ENCODE measurements around the gene SLIRP.
A peak's percentile ranks its signal among the peaks of the same experiment; 100 is the strongest.
"Not testable (repeated sequence)": the region's sequence is repeated elsewhere in the genome, so short reads cannot be mapped to it uniquely, and the experiment has no call there.

The SLIRP gene

DNA sequence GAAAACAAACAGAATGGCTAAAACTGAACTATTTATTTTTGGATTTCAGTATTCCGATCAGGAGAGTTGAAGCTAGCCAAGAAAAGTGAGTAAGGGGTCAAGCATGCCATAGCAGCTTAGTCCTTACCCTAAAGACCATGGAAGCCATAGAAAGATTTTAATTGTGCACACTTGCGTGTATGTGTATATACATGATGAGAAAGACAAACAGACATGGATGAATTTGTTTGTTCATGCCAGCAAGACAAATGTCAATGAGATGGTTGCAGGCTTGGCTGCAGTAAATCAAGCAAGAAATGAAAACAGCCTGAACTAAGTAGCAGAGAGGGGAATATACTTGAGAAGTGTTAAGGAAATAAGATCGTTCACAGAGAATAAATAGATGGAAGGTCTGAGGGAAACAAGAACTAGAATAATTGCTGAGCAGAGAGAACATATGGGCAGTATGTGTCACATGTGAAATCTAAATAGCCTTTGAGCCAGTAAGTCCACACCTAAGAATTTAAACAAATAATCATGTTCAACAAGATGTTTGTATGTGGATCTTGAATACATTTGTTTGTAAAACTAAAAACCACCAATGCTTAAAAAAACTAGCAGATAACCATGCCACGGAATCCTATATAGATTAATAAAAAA, 38.3 kb downstream of the SLIRP start:
- no peak for DNase-seq (ENCODE audit: low spot score)

- DNase-seq (ENCODE audit: low spot score) = not testable (repeated sequence)
Observed at GRCh38 chr14:77747425-77747824, 39.5 kb downstream of the SLIRP start.

DNA sequence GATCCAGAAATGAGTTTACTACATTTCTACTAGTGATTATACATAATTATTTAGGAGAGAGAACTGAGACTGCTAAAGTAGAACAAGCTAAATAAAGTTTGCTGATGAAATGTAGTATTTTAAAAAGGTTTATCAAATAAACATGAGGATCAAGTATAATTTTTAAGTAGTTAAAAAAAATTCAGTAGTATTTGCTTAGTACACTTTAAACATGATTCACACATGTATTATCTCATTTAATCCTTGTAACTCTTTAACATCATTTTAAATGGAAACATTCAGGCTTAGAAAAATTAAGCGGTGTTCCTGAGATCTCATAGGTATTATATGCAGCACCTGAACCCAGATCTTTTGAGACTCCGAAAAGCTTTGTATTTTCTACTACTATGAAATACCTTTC, 44.4 kb downstream of the SLIRP start:
- no peak for DNase-seq (ENCODE audit: low spot score)

DNA sequence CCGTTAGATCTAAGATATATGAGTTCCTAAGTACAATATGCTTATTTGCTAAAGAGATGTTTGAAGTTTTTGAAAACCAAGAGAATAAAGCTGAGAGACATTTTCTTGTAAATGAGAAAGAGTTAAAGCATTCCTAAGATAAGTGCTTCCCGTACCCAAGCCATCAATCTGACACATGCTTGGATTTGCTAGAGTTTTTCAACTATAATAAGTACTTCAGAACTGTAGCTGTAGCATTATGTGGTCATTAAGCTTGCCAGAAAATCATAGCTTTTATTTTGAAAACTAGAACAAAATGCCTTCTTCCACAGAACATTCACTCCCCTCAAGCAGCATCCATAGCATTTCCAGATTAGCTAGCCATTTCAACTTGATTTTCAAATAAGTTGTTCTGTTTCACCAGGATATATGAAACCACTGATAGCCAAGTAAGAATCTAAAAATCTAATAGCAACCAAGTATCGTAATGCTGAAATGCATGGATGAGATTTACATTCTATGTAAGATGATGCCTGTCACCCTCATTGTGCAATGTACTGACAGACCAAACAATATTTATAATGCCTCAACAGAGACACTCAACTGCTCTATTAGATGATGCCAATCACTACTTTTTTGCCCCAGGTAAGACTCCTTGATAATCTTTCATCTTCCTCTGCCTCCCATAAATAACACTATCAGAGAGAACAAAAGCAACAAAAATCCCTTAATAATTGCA, 45.1 kb downstream of the SLIRP start:
- DNase-seq (ENCODE audit: low spot score) = no peak

GRCh38 chr14:77760381-77761204, 52.7 kb downstream of the SLIRP start, which contains the start of gene SNW1:
SNW1 (minus strand) TSS chr14:77761156; CDS start chr14:77761127, 29 bp downstream.
- peak; percentile 97 for DNase-seq (ENCODE audit: low spot score)

DNA sequence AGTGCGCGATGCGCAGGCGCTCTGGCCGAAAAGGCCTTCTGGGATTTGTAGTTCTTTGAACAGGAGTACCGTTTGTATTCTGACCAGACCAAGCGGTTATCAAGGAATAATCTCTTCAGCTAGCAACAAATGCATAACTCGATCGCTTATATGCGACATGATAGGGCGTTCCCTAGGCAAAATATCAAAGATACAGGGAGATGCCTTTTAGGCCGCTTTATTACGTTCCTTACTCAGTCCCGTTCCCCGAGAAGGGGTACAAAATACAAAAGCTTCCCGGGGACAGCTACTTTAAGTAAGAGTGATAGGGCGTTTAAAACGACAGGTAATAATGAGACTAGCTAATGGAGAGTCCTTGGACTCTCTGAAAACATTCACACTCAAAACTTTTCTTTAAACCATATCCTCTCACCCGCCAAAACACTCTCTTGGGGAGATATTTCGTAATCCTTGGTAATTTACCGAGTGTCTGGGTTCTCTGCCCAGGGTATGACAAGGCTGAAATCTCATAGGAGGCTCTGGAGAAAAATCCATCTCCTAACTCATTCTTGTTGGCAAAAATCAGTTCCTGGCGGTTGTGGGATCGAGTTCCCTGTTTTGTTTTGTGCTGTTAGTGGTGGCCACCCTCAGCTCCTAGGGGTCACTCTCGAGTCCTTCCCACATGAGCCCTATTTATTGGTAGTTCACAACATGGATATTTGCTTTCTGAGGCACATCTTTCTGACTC, 53.5 kb downstream of the SLIRP start:
- DNase-seq (ENCODE audit: low spot score) = peak; percentile 66

GRCh38 chr14:77763316-77763715, 55.4 kb downstream of the SLIRP start:
- DNase-seq (ENCODE audit: low spot score) = no peak

- DNase-seq (ENCODE audit: low spot score) = no peak
Observed at GRCh38 chr14:77763978-77764377, 56.1 kb downstream of the SLIRP start.
